ENCODE measurements around the gene TRIP12. TPM values are rescaled to one million over a fixed set of nuclear protein-coding genes. Genes with fewer than 3 reads are reported as not detected.
"Not testable (repeated sequence)": the region's sequence is repeated elsewhere in the genome, so short reads cannot be mapped to it uniquely, and the experiment has no call there.

Gene TRIP12
- total RNA-seq, 2 donors from 2014 or later = 127 to 160 TPM

DNA sequence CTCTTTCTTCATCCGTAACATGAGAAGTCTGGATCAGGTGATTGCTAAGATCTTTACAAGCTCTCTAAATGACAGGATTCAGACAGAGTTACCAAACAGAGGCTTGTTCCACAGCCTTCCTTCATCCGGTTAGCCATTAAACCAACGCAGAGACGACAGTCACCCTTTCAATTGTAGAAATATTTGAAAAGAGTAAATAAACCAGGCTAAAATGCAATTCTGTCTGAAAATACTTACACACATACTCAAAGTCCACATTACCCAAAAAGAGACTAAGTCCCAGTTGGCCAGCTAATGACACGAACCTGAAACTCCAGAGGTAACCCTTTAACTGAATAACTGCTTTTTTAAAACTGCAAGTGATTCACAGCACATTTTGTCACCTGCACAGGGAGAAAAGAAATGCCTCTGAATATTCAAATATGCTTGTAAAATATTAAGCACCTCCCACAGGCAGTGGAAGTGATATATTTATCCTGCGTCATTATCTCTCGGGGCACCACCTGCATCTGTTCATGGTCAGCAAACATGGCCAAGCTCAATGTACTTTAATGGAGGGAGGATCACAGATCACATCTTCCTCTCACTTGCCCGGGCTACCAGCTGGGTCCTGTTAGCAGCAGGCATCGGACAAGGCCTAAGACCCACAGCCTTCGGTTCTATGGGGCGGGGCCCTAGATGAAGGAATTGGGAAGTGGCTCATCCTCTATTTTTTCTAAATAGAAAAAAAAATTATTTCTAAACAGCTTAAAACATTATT lies 168.7 kb downstream of the TRIP12 start:
- DNase-seq (ENCODE audit: low spot score) (no peak), ATAC-seq (ENCODE audit: insufficient number of reproducible peaks, low FRiP score, low read depth) (no peak)
- Histone ChIP-seq H3K27me3 (replicated peaks; ENCODE audit: insufficient read depth) (no peaks in the 10 kb centered on the region), H3K4me3 (no peak overlapping the region), H3K4me1 (ENCODE audit: control insufficient read depth in 1 of 2, low read depth in 2 of 2) (no peaks in the 10 kb centered on the region), H3K36me3 (no peaks in the 10 kb centered on the region), H3K9me3 (no peaks in the 10 kb centered on the region), H3K27ac (no peak overlapping the region)
- TF ChIP-seq, protein P1, sequence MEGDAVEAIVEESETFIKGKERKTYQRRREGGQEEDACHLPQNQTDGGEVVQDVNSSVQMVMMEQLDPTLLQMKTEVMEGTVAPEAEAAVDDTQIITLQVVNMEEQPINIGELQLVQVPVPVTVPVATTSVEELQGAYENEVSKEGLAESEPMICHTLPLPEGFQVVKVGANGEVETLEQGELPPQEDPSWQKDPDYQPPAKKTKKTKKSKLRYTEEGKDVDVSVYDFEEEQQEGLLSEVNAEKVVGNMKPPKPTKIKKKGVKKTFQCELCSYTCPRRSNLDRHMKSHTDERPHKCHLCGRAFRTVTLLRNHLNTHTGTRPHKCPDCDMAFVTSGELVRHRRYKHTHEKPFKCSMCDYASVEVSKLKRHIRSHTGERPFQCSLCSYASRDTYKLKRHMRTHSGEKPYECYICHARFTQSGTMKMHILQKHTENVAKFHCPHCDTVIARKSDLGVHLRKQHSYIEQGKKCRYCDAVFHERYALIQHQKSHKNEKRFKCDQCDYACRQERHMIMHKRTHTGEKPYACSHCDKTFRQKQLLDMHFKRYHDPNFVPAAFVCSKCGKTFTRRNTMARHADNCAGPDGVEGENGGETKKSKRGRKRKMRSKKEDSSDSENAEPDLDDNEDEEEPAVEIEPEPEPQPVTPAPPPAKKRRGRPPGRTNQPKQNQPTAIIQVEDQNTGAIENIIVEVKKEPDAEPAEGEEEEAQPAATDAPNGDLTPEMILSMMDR (IDR thresholded peaks at IDR 0.05) = no peak

DNA sequence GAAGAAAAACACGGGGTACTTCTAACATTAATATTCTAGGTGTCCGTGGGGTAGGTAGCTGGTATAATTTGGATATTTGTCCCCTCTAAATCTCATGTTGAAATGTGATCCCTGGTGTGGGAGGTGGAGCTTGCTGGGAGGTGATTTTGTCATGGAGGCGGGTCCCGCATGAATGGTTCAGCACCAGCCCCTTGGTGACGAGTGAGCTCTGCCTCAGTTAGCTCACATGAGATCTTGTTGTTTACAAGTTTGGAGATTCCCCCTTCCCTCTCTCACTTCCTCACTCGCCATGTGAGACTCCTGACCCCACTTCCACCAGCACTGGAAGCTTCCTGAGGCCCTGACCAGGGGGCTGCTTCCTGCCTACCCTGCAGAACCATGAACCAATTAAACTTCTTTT lies 172.0 kb downstream of the TRIP12 start:
- no peak for ATAC-seq (ENCODE audit: insufficient number of reproducible peaks, low FRiP score, low read depth)

DNA sequence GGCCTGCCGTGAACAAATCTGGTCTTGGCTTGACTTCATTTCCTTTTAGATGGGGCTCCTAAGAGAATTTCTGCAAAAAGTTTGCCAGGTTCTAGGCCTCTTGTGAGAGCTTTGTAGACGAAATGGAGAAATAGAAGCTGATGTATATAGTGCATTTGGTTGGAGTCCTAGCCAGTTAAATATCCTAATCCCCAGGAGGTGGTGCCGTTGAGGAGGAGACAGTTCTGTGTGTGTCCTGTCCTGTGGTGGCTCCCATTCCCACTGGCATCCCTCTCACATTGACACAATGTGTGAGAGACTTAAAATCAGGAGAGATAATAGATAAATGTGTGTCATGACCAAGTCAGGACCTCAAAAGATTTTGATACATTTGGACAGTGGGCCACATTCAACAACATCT lies 172.9 kb downstream of the TRIP12 start:
- Histone ChIP-seq H3K4me1 (ENCODE audit: control insufficient read depth in 1 of 2, low read depth in 2 of 2) (no peaks in the 10 kb centered on the region), H3K9me3 (no peaks in the 10 kb centered on the region), H3K27ac (no peak overlapping the region), H3K4me3 (no peak overlapping the region), H3K27me3 (replicated peaks; ENCODE audit: insufficient read depth) (no peaks in the 10 kb centered on the region), H3K36me3 (no peaks in the 10 kb centered on the region)
- DNase-seq (ENCODE audit: low spot score) (no peak), ATAC-seq (ENCODE audit: insufficient number of reproducible peaks, low FRiP score, low read depth) (no peak)
- TF ChIP-seq, protein P1 (IDR thresholded peaks at IDR 0.05) = no peak

More for the DNA sequence above, 172.0 kb downstream of the TRIP12 start:
- TF ChIP-seq, protein P1 (IDR thresholded peaks at IDR 0.05) = no peak
- Histone ChIP-seq H3K27me3 (replicated peaks; ENCODE audit: insufficient read depth) (no peaks in the 10 kb centered on the region), H3K36me3 (no peaks in the 10 kb centered on the region), H3K4me3 (no peak overlapping the region), H3K4me1 (ENCODE audit: control insufficient read depth in 1 of 2, low read depth in 2 of 2) (no peaks in the 10 kb centered on the region), H3K27ac (no peak overlapping the region), H3K9me3 (no peaks in the 10 kb centered on the region)
- no peak for DNase-seq (ENCODE audit: low spot score)

DNA sequence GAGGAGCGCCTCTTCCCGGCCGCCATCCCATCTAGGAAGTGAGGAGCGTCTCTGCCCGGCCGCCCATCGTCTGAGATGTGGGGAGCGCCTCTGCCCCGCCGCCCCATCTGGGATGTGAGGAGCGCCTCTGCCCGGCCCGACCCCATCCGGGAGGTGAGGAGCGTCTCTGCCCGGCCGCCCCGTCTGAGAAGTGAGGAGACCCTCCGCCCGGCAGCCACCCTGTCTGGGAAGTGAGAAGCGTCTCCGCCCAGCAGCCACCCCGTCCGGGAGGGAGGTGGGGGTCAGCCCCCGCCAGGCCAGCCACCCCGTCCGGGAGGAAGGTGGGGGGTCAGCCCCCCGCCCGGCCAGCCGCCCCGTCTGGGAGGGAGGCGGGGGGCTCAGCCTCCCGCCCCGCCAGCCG lies 179.1 kb downstream of the TRIP12 start:
- not testable (repeated sequence) for ATAC-seq (ENCODE audit: insufficient number of reproducible peaks, low FRiP score, low read depth); H3K4me3 ChIP-seq; H3K27ac ChIP-seq; H3K4me1 ChIP-seq (ENCODE audit: control insufficient read depth in 1 of 2, low read depth in 2 of 2); DNase-seq (ENCODE audit: low spot score); H3K9me3 ChIP-seq; H3K36me3 ChIP-seq; H3K27me3 ChIP-seq (replicated peaks; ENCODE audit: insufficient read depth)

DNA sequence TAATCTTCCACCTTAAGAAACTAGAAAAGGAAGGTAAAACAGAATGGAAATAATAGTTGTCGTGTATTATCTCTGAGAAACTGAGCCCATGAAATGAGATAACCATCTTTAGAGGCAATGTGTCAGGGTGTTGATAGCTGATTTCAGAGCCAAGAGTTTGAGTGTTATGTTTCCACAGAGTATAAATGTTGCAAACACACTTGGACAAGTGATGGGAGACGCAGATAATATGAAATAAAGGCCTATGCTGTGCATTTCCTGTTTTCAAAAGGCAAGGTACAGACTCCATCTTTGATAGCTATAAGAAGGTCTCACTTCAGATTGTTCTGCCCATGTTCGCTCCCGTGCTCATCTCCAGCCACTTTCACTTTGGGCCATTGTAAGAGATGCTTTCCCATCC lies 181.5 kb downstream of the TRIP12 start:
- no peak overlapping the region for H3K4me3 ChIP-seq
- H3K36me3 ChIP-seq = no peaks in the 10 kb centered on the region
- H3K4me1 ChIP-seq (ENCODE audit: control insufficient read depth in 1 of 2, low read depth in 2 of 2) = no peaks in the 10 kb centered on the region
- TF ChIP-seq, protein P1 (IDR thresholded peaks at IDR 0.05) = no peak
- H3K9me3 ChIP-seq = peaks cover 6% of the 10 kb centered on the region
- DNase-seq (ENCODE audit: low spot score) = no peak
- no peak for ATAC-seq (ENCODE audit: insufficient number of reproducible peaks, low FRiP score, low read depth)
- H3K27me3 ChIP-seq (replicated peaks; ENCODE audit: insufficient read depth) = no peaks in the 10 kb centered on the region
- no peak overlapping the region for H3K27ac ChIP-seq
